CD4-positive, alpha-beta T cell (primary cell): ENCODE measurements around the gene DPM1. TPM values are rescaled to one million over a fixed set of nuclear protein-coding genes. Genes with fewer than 3 reads are reported as not detected.

Source experiments
- ATAC-seq: fragments of 200-7000 bp; cut with Tn5 transposase; one replicate; pipeline ENCODE4 v1.10.0; 2022; ENCODE audit warnings: mild to moderate bottlenecking; ENCODE audit not compliant: poor library complexity
- CTCF ChIA-PET: fragments of 350-600 bp; sonication (Branson Sonifier 250); formaldehyde crosslinking; loops from one replicate; lab custom pipeline; 2021; ENCODE audit warnings: antibody characterized with exemption, inconsistent platforms; lab: Charles Lee
- POLR2A ChIA-PET: fragments of 350-600 bp; sonication (Branson Sonifier 250); formaldehyde crosslinking; loops from one replicate; lab custom pipeline; 2021; ENCODE audit warnings: antibody characterized with exemption, inconsistent platforms; lab: Charles Lee
- DNase-seq, 14 experiments: peaks; one replicate each; pipeline ENCODE4 v3.0.0-alpha.2; 2013 to 2020; ENCODE audit warnings: mixed read lengths in 2 of 14
- H3K27ac ChIP-seq, 2 donors: one replicate each; pipeline versions ENCODE4 v1.5.1 to v1.7.0; 2013; ENCODE audit warnings: low read length in 2 of 2, low read depth in 1 of 2, mild to moderate bottlenecking in 1 of 2
- H3K27me3 ChIP-seq, 2 experiments: 1 replicate in 1 of 2; 2 replicates in 1 of 2; pipeline versions ENCODE4 v1.6.1 to v1.7.0; 2013; ENCODE audit warnings: low read length in 2 of 2, control low read depth in 1 of 2, mild to moderate bottlenecking in 1 of 2, moderate library complexity in 1 of 2; ENCODE audit not compliant: insufficient read depth in 2 of 2, control insufficient read depth in 1 of 2
- H3K36me3 ChIP-seq: one replicate; pipeline ENCODE4 v1.6.1; 2013; ENCODE audit warnings: low read length, control low read depth; ENCODE audit not compliant: insufficient read depth
- H3K4me1 ChIP-seq: one replicate; pipeline ENCODE4 v1.6.1; 2013; ENCODE audit warnings: low read length, control low read depth; ENCODE audit not compliant: insufficient read depth
- H3K4me3 ChIP-seq: one replicate; pipeline ENCODE4 v1.5.1; 2013; ENCODE audit warnings: mild to moderate bottlenecking, low read length, moderate library complexity
- H3K9me3 ChIP-seq, 2 experiments: 1 replicate in 1 of 2; 2 replicates in 1 of 2; pipeline versions ENCODE4 v1.6.1 to v1.7.0; 2013; ENCODE audit warnings: low read length in 2 of 2, mild to moderate bottlenecking in 2 of 2, control low read depth in 1 of 2, moderate library complexity in 1 of 2; ENCODE audit not compliant: control insufficient read depth in 1 of 2, insufficient read depth in 1 of 2
- H3K27ac Mint-ChIP-seq: one replicate; pipeline ENCODE4 v1.8.0; 2020; ENCODE audit warnings: mixed read lengths
- H3K27me3 Mint-ChIP-seq: one replicate; pipeline ENCODE4 v1.8.0; 2021; ENCODE audit warnings: mixed read lengths
- H3K36me3 Mint-ChIP-seq: one replicate; pipeline ENCODE4 v1.8.0; 2021; ENCODE audit warnings: low read depth, mixed read lengths
- H3K4me1 Mint-ChIP-seq: one replicate; pipeline ENCODE4 v1.8.0; 2021; ENCODE audit warnings: low read depth, mixed read lengths
- H3K4me3 Mint-ChIP-seq: one replicate; pipeline ENCODE4 v1.8.0; 2020; ENCODE audit warnings: mild to moderate bottlenecking, mixed read lengths
- H3K9me3 Mint-ChIP-seq: one replicate; pipeline ENCODE4 v1.8.0; 2020; ENCODE audit warnings: mixed read lengths
- intact Hi-C, 2 experiments: fragments of 100-400 bp; cut with DNase I in 1 of 2; cut with micrococcal nuclease in 1 of 2; formaldehyde crosslinking; loops; one replicate each; pipeline versions ENCODE4 v1.15.1 to v1.9.0; 2023 to 2025; cut with DNase I, micrococcal nuclease
- total RNA-seq, 174 experiments: library from RNA in 2 of 174; stranded (reverse) in 2 of 174; gene quantifications; one replicate each; pipeline ENCODE4 v1.2.3 and lab custom pipeline; 2021 to 2026
- TF ChIP-seq, protein P1 (sequence below): fragments of 200-600 bp; IDR thresholded peaks from one replicate; pipeline ENCODE4 v1.8.0; 2022; ENCODE audit warnings: antibody characterized with exemption, mild to moderate bottlenecking

The DPM1 gene
- total RNA-seq, 2 experiments from 2014 or later: 44.5 to 46.5 TPM

DNA sequence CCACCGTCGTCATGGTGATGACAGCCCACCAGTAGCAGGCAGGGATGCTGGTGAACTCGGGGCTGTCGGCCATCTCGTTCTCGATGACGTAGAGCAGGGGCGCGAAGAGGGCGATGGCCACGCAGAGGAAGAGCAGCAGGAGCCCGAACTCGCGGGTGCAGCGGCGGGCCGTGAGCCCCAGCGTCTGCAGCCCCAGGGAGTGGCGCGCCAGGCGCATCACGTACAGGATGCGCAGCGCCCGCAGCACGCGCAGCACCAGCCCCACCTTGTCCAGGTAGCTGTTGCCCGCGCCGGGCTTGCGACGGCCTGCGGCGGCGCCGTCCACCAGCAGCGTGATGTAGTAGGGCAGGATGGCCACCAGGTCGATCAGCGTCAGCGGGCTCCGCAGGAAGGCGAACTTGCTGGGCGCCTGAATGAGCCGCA, 46.0 kb upstream of the DPM1 start:
- no peaks in the 10 kb centered on the region for H3K9me3 Mint-ChIP-seq
- Histone ChIP-seq H3K4me3 (no peak overlapping the region), H3K36me3 (no peaks in the 10 kb centered on the region), H3K9me3 (no peaks in the 10 kb centered on the region), H3K4me1 (no peaks in the 10 kb centered on the region), H3K27me3 (peaks cover 6% of the 10 kb centered on the region in 2 experiments), H3K27ac (no peak overlapping the region)
- ChIA-PET POLR2A (no interaction called here), CTCF (no interaction called here)
- DNase-seq: no peak
- peaks cover 33% of the 10 kb centered on the region for H3K27me3 Mint-ChIP-seq
- no peak overlapping the region for H3K27ac Mint-ChIP-seq
- no peak for ATAC-seq
- no peaks in the 10 kb centered on the region for H3K4me1 Mint-ChIP-seq
- H3K4me3 Mint-ChIP-seq: no peak overlapping the region
- intact Hi-C loops: no loop called here
- TF ChIP-seq, protein P1, sequence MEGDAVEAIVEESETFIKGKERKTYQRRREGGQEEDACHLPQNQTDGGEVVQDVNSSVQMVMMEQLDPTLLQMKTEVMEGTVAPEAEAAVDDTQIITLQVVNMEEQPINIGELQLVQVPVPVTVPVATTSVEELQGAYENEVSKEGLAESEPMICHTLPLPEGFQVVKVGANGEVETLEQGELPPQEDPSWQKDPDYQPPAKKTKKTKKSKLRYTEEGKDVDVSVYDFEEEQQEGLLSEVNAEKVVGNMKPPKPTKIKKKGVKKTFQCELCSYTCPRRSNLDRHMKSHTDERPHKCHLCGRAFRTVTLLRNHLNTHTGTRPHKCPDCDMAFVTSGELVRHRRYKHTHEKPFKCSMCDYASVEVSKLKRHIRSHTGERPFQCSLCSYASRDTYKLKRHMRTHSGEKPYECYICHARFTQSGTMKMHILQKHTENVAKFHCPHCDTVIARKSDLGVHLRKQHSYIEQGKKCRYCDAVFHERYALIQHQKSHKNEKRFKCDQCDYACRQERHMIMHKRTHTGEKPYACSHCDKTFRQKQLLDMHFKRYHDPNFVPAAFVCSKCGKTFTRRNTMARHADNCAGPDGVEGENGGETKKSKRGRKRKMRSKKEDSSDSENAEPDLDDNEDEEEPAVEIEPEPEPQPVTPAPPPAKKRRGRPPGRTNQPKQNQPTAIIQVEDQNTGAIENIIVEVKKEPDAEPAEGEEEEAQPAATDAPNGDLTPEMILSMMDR: no peak
- H3K36me3 Mint-ChIP-seq: no peaks in the 10 kb centered on the region

DNA sequence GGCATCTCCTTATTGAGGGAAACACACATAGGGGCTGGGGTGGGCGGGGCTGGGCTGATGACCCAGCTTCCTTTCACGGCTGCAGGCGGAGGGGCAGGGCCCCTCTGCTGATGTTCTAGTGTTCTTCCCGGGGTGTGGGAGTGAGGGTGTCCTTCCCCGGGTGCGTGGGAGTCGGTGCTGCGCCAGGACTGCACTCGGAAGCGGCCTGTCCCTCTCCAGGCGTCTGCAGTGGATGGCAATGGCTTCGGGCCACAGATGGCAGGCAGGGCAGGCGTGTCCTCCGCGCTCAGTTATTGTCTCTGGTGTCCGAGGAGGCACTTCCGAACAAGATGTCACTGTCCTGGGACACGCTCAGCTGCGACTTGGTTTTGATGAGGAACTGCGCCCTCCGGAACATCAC, 45.4 kb upstream of the DPM1 start:
- no peaks in the 10 kb centered on the region for H3K36me3 Mint-ChIP-seq
- no peak overlapping the region for H3K4me3 Mint-ChIP-seq
- Histone ChIP-seq H3K27ac (no peak overlapping the region), H3K27me3 (peaks cover 6% of the 10 kb centered on the region in 2 experiments), H3K9me3 (no peaks in the 10 kb centered on the region), H3K4me3 (no peak overlapping the region), H3K4me1 (no peaks in the 10 kb centered on the region), H3K36me3 (no peaks in the 10 kb centered on the region)
- no peak overlapping the region for H3K27ac Mint-ChIP-seq
- no peaks in the 10 kb centered on the region for H3K9me3 Mint-ChIP-seq
- TF ChIP-seq, protein P1: no peak
- ATAC-seq: no peak
- H3K4me1 Mint-ChIP-seq: no peaks in the 10 kb centered on the region
- H3K27me3 Mint-ChIP-seq: peaks cover 34% of the 10 kb centered on the region
- DNase-seq: no peak
- ChIA-PET POLR2A (no interaction called here), CTCF (no interaction called here)
- intact Hi-C loops: no loop called here

DNA sequence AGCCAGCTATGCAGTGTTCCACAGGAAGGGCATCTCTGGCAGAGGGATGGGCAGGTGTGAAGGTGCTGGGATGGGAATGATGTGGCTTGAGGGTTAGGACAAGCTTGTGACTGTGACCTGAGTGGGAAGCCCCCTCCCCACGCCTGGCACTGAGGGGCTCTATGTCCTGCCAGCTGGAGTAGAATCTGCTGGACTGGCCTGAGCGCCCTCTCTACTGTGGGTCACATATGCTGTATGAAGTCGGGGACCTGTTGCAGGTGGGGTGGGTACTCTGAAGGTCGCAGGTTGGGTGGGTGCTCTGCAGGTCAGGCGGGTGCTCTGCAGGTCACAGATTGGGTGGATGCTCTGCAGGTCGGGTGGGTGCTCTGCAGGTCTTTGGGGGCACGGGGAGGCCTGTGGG, 44.3 kb upstream of the DPM1 start:
- ATAC-seq (no peak), DNase-seq (no peak)
- Mint-ChIP-seq H3K4me3 (no peak overlapping the region), H3K27me3 (peaks cover 37% of the 10 kb centered on the region), H3K9me3 (no peaks in the 10 kb centered on the region), H3K4me1 (no peaks in the 10 kb centered on the region), H3K36me3 (no peaks in the 10 kb centered on the region), H3K27ac (no peak overlapping the region)
- intact Hi-C loops: no loop called here
- Histone ChIP-seq H3K4me3 (no peak overlapping the region), H3K4me1 (no peaks in the 10 kb centered on the region), H3K27ac (no peak overlapping the region), H3K9me3 (no peaks in the 10 kb centered on the region), H3K27me3 (peaks cover 6 to 8% of the 10 kb centered on the region in 2 experiments), H3K36me3 (no peaks in the 10 kb centered on the region)
- TF ChIP-seq, protein P1: no peak
- ChIA-PET POLR2A (no interaction called here), CTCF (no interaction called here)
